Measurements from ENCODE around the gene ADD1.
"Not testable (repeated sequence)": the region's sequence is repeated elsewhere in the genome, so short reads cannot be mapped to it uniquely, and the experiment has no call there.

Gene ADD1

GRCh38 chr4:2942037-2942531, 98.4 kb downstream of the ADD1 start:
- no peaks in the 10 kb centered on the region for H3K9me3 ChIP-seq (ENCODE audit: insufficient read depth, low read depth, low read length)
- H3K36me3 ChIP-seq (ENCODE audit: insufficient read depth, low read length) = peaks cover 97% of the 10 kb centered on the region
- WGBS = 95% methylated on average over 21 of the region's 21 CpGs
- no peak overlapping the region for H3K4me3 ChIP-seq (ENCODE audit: low read length)
- H3K4me1 ChIP-seq (ENCODE audit: insufficient read depth, low read length) = no peaks in the 10 kb centered on the region
- no peak overlapping the region for H3K27ac ChIP-seq (ENCODE audit: low read depth, low read length)
- H3K9ac ChIP-seq (ENCODE audit: low read depth, low read length) = no peak overlapping the region
- no peaks in the 10 kb centered on the region for H3K27me3 ChIP-seq (ENCODE audit: insufficient read depth, low read length)

- Histone ChIP-seq H3K27ac (ENCODE audit: low read depth, low read length) (no peak overlapping the region), H3K4me1 (ENCODE audit: insufficient read depth, low read length) (no peaks in the 10 kb centered on the region), H3K9ac (ENCODE audit: low read depth, low read length) (no peak overlapping the region), H3K9me3 (ENCODE audit: insufficient read depth, low read depth, low read length) (no peaks in the 10 kb centered on the region), H3K27me3 (ENCODE audit: insufficient read depth, low read length) (no peaks in the 10 kb centered on the region), H3K4me3 (ENCODE audit: low read length) (no peak overlapping the region), H3K36me3 (ENCODE audit: insufficient read depth, low read length) (peaks cover 97% of the 10 kb centered on the region)
- WGBS = 90% methylated on average over 31 of the region's 31 CpGs
These were observed 99.1 kb downstream of the ADD1 start for GRCh38 chr4:2942532-2943363.

- Histone ChIP-seq H3K9me3 (ENCODE audit: insufficient read depth, low read depth, low read length) (no peaks in the 10 kb centered on the region), H3K4me3 (ENCODE audit: low read length) (no peak overlapping the region), H3K27ac (ENCODE audit: low read depth, low read length) (no peak overlapping the region), H3K9ac (ENCODE audit: low read depth, low read length) (no peak overlapping the region), H3K4me1 (ENCODE audit: insufficient read depth, low read length) (no peaks in the 10 kb centered on the region), H3K27me3 (ENCODE audit: insufficient read depth, low read length) (no peaks in the 10 kb centered on the region), H3K36me3 (ENCODE audit: insufficient read depth, low read length) (peaks cover 97% of the 10 kb centered on the region)
- WGBS = 96% methylated on average over 19 of the region's 20 CpGs
These were observed 99.9 kb downstream of the ADD1 start for GRCh38 chr4:2943364-2944090.

- WGBS = 94% methylated on average over 11 of the region's 11 CpGs
- Histone ChIP-seq H3K9ac (ENCODE audit: low read depth, low read length) (no peak overlapping the region), H3K36me3 (ENCODE audit: insufficient read depth, low read length) (peaks cover 97% of the 10 kb centered on the region), H3K9me3 (ENCODE audit: insufficient read depth, low read depth, low read length) (no peaks in the 10 kb centered on the region), H3K4me1 (ENCODE audit: insufficient read depth, low read length) (no peaks in the 10 kb centered on the region), H3K4me3 (ENCODE audit: low read length) (no peak overlapping the region), H3K27ac (ENCODE audit: low read depth, low read length) (no peak overlapping the region), H3K27me3 (ENCODE audit: insufficient read depth, low read length) (no peaks in the 10 kb centered on the region)
These were observed 100.4 kb downstream of the ADD1 start for GRCh38 chr4:2944091-2944482.

GRCh38 chr4:2944586-2945526, 101.2 kb downstream of the ADD1 start:
- Histone ChIP-seq H3K9ac (ENCODE audit: low read depth, low read length) (no peak overlapping the region), H3K9me3 (ENCODE audit: insufficient read depth, low read depth, low read length) (no peaks in the 10 kb centered on the region), H3K27ac (ENCODE audit: low read depth, low read length) (no peak overlapping the region), H3K4me1 (ENCODE audit: insufficient read depth, low read length) (no peaks in the 10 kb centered on the region), H3K27me3 (ENCODE audit: insufficient read depth, low read length) (no peaks in the 10 kb centered on the region), H3K36me3 (ENCODE audit: insufficient read depth, low read length) (peaks cover 97% of the 10 kb centered on the region), H3K4me3 (ENCODE audit: low read length) (no peak overlapping the region)
- WGBS = 94% methylated on average over 30 of the region's 30 CpGs

DNA sequence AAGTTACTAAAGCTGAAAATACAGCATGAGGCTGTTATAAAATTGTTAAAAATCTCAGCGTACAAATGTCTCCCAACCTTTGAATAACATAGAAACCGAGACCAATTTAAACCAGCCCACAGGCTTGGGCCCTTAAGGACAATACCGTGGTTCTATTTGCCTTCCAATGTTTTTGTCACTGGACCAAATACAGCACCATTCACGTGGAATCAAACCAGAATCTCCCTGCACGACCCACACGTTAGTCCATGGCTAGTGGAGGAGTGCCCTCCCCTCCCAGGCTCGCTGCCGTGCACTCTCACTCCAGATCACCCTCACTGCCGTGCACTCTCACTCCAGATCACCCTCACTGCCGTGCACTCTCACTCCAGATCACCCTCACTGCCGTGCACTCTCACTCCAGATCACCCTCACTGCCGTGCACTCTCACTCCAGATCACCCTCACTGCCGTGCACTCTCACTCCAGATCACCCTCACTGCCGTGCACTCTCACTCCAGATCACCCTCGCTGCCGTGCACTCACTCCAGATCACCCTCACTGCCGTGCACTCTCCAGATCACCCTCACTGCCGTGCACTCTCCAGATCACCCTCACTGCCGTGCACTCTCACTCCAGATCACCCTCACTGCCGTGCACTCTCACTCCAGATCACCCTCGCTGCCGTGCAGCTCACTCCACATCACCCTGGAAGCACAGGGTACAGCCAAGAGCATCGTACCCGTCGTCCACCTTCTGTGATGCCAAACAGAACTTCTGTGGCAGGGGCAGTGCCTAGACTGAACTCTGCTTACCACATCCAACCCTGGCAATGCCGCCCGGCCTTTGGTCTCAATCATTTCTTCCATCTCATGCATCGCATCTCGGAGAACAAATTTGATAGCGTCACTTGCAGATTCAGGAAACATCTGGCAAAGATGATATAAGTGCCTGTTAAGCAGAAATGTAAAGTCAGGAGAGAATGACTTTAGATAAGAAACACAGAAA, 102.3 kb downstream of the ADD1 start:
- not testable (repeated sequence) for H3K9ac ChIP-seq (ENCODE audit: low read depth, low read length); H3K4me3 ChIP-seq (ENCODE audit: low read length); H3K9me3 ChIP-seq (ENCODE audit: insufficient read depth, low read depth, low read length); H3K27ac ChIP-seq (ENCODE audit: low read depth, low read length); H3K27me3 ChIP-seq (ENCODE audit: insufficient read depth, low read length); H3K4me1 ChIP-seq (ENCODE audit: insufficient read depth, low read length)
- 95% methylated on average over 28 of the region's 30 CpGs for WGBS
- H3K36me3 ChIP-seq (ENCODE audit: insufficient read depth, low read length) = peaks cover 97% of the 10 kb centered on the region

- H3K27me3 ChIP-seq (ENCODE audit: insufficient read depth, low read length) = no peaks in the 10 kb centered on the region
- no peaks in the 10 kb centered on the region for H3K4me1 ChIP-seq (ENCODE audit: insufficient read depth, low read length)
- no peak overlapping the region for H3K9ac ChIP-seq (ENCODE audit: low read depth, low read length)
- H3K9me3 ChIP-seq (ENCODE audit: insufficient read depth, low read depth, low read length) = no peaks in the 10 kb centered on the region
- no peak overlapping the region for H3K4me3 ChIP-seq (ENCODE audit: low read length)
- H3K36me3 ChIP-seq (ENCODE audit: insufficient read depth, low read length) = peaks cover 97% of the 10 kb centered on the region
- 96% methylated on average over 19 of the region's 19 CpGs for WGBS
- no peak overlapping the region for H3K27ac ChIP-seq (ENCODE audit: low read depth, low read length)
These were observed 103.4 kb downstream of the ADD1 start for GRCh38 chr4:2946812-2947600.

GRCh38 chr4:2947926-2948325, 104.3 kb downstream of the ADD1 start:
- no peak overlapping the region for H3K9ac ChIP-seq (ENCODE audit: low read depth, low read length)
- peaks cover 97% of the 10 kb centered on the region for H3K36me3 ChIP-seq (ENCODE audit: insufficient read depth, low read length)
- WGBS = 92% methylated on average over 11 of the region's 11 CpGs
- H3K27me3 ChIP-seq (ENCODE audit: insufficient read depth, low read length) = no peaks in the 10 kb centered on the region
- no peak overlapping the region for H3K27ac ChIP-seq (ENCODE audit: low read depth, low read length)
- H3K9me3 ChIP-seq (ENCODE audit: insufficient read depth, low read depth, low read length) = no peaks in the 10 kb centered on the region
- H3K4me1 ChIP-seq (ENCODE audit: insufficient read depth, low read length) = no peaks in the 10 kb centered on the region
- H3K4me3 ChIP-seq (ENCODE audit: low read length) = no peak overlapping the region

GRCh38 chr4:2948895-2949781, 105.5 kb downstream of the ADD1 start:
- H3K4me1 ChIP-seq (ENCODE audit: insufficient read depth, low read length) = no peaks in the 10 kb centered on the region
- 96% methylated on average over 14 of the region's 14 CpGs for WGBS
- H3K9ac ChIP-seq (ENCODE audit: low read depth, low read length) = no peak overlapping the region
- H3K4me3 ChIP-seq (ENCODE audit: low read length) = no peak overlapping the region
- no peaks in the 10 kb centered on the region for H3K27me3 ChIP-seq (ENCODE audit: insufficient read depth, low read length)
- no peaks in the 10 kb centered on the region for H3K9me3 ChIP-seq (ENCODE audit: insufficient read depth, low read depth, low read length)
- H3K36me3 ChIP-seq (ENCODE audit: insufficient read depth, low read length) = peaks cover 97% of the 10 kb centered on the region
- no peak overlapping the region for H3K27ac ChIP-seq (ENCODE audit: low read depth, low read length)

Measured in HUES64 (cell line).